ENCODE measurements around the gene ZFAND3. TPM values are rescaled to one million over a fixed set of nuclear protein-coding genes. Genes with fewer than 3 reads are reported as not detected.

Gene ZFAND3
- polyA plus RNA-seq, 1 donor from 2014 or later = 19.7 TPM

DNA sequence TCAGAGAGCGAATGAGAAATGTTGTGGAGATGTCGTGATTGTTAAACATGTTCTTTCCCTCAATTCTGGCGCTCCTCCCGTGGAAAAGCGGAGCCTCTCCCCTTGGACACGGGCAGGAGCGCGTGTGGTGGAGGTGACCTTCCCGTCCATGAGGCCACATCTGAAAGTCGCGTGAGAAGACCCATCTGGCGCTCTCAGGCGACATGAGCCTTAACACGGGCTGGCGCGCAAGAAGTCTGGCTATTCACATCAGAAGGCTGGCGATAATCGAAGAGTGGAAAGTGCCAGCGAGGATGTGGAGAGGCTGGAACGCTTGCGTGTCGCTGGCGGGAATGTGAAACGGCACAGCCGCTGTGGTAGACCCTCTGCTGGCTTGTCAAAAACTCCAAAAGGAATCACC, 341.3 kb downstream of the ZFAND3 start:
- Histone ChIP-seq H3K9me3 (ENCODE audit: low read length) (no peaks in the 10 kb centered on the region), H3K9me2 (ENCODE audit: insufficient read depth, low read length) (no peaks in the 10 kb centered on the region), H3F3A (ENCODE audit: insufficient read depth, low read length, poor library complexity, severe bottlenecking) (no peaks in the 10 kb centered on the region), H3K4me2 (ENCODE audit: low read length) (no peak overlapping the region), H3K36me3 (ENCODE audit: insufficient read depth, low read length) (no peaks in the 10 kb centered on the region), H3K79me2 (replicated peaks; ENCODE audit: insufficient read depth, low read length) (no peaks in the 10 kb centered on the region), H3K4me3 (ENCODE audit: low read length) (no peak overlapping the region), H2AFZ (ENCODE audit: low read depth, low read length) (no peak overlapping the region), H4K20me1 (ENCODE audit: insufficient read depth) (no peaks in the 10 kb centered on the region), H3K27ac (ENCODE audit: low read length) (no peak overlapping the region), H3K9ac (ENCODE audit: low read length) (no peak overlapping the region), H3K27me3 (ENCODE audit: insufficient read depth, low read depth, low read length) (no peaks in the 10 kb centered on the region)
- TF ChIP-seq, protein P1, sequence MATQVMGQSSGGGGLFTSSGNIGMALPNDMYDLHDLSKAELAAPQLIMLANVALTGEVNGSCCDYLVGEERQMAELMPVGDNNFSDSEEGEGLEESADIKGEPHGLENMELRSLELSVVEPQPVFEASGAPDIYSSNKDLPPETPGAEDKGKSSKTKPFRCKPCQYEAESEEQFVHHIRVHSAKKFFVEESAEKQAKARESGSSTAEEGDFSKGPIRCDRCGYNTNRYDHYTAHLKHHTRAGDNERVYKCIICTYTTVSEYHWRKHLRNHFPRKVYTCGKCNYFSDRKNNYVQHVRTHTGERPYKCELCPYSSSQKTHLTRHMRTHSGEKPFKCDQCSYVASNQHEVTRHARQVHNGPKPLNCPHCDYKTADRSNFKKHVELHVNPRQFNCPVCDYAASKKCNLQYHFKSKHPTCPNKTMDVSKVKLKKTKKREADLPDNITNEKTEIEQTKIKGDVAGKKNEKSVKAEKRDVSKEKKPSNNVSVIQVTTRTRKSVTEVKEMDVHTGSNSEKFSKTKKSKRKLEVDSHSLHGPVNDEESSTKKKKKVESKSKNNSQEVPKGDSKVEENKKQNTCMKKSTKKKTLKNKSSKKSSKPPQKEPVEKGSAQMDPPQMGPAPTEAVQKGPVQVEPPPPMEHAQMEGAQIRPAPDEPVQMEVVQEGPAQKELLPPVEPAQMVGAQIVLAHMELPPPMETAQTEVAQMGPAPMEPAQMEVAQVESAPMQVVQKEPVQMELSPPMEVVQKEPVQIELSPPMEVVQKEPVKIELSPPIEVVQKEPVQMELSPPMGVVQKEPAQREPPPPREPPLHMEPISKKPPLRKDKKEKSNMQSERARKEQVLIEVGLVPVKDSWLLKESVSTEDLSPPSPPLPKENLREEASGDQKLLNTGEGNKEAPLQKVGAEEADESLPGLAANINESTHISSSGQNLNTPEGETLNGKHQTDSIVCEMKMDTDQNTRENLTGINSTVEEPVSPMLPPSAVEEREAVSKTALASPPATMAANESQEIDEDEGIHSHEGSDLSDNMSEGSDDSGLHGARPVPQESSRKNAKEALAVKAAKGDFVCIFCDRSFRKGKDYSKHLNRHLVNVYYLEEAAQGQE (IDR thresholded peaks at IDR 0.05; ENCODE audit: borderline replicate concordance) = no peak
- TF ChIP-seq SMC3 (conservative IDR thresholded peaks at IDR 0.05; ENCODE audit: poor library complexity) = no peak
- no peak for TF ChIP-seq EP300 (conservative IDR thresholded peaks at IDR 0.05; ENCODE audit: poor library complexity, severe bottlenecking)
- TF ChIP-seq TAF1 (IDR thresholded peaks at IDR 0.05; ENCODE audit: low read depth) = no peak

DNA sequence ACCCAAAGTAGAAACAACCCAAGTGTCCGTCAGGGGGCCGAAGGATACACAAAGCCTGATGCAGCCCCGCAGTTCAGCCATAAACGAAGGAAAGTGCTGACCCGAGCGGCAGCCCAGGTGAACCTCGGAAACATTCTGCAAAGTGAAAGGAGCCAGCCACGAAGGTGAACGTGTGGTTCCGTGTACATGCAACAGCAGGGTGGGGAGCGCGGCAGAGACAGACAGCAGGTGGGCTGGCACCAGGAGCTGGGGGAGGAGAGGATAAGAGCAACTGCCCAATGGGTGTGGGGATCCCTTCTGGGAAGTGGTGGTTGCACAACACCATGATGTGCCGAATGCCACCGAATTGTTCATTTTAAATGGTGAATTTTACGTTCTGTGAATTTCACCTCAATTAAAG, 341.8 kb downstream of the ZFAND3 start:
- Histone ChIP-seq H3K27ac (ENCODE audit: low read length) (no peak overlapping the region), H3K4me2 (ENCODE audit: low read length) (no peak overlapping the region), H3F3A (ENCODE audit: insufficient read depth, low read length, poor library complexity, severe bottlenecking) (no peaks in the 10 kb centered on the region), H3K9me2 (ENCODE audit: insufficient read depth, low read length) (no peaks in the 10 kb centered on the region), H4K20me1 (ENCODE audit: insufficient read depth) (no peaks in the 10 kb centered on the region), H3K27me3 (ENCODE audit: insufficient read depth, low read depth, low read length) (no peaks in the 10 kb centered on the region), H3K9me3 (ENCODE audit: low read length) (no peaks in the 10 kb centered on the region), H2AFZ (ENCODE audit: low read depth, low read length) (no peak overlapping the region), H3K79me2 (replicated peaks; ENCODE audit: insufficient read depth, low read length) (no peaks in the 10 kb centered on the region), H3K9ac (ENCODE audit: low read length) (no peak overlapping the region), H3K4me3 (ENCODE audit: low read length) (no peak overlapping the region), H3K36me3 (ENCODE audit: insufficient read depth, low read length) (no peaks in the 10 kb centered on the region)
- no peak for TF ChIP-seq EZH2 (IDR thresholded peaks at IDR 0.05; ENCODE audit: borderline replicate concordance, insufficient read depth, low read length, poor library complexity, severe bottlenecking)
- no peak for TF ChIP-seq POLR2AphosphoS5 (IDR thresholded peaks at IDR 0.05)
- TF ChIP-seq TAF1 (IDR thresholded peaks at IDR 0.05; ENCODE audit: low read depth) = no peak
- TF ChIP-seq, protein P1 (IDR thresholded peaks at IDR 0.05; ENCODE audit: borderline replicate concordance) = no peak
- TF ChIP-seq SMC3 (conservative IDR thresholded peaks at IDR 0.05; ENCODE audit: poor library complexity) = no peak
- TF ChIP-seq MXI1 (conservative IDR thresholded peaks at IDR 0.05; ENCODE audit: poor library complexity, severe bottlenecking) = no peak
- TF ChIP-seq, protein P2, sequence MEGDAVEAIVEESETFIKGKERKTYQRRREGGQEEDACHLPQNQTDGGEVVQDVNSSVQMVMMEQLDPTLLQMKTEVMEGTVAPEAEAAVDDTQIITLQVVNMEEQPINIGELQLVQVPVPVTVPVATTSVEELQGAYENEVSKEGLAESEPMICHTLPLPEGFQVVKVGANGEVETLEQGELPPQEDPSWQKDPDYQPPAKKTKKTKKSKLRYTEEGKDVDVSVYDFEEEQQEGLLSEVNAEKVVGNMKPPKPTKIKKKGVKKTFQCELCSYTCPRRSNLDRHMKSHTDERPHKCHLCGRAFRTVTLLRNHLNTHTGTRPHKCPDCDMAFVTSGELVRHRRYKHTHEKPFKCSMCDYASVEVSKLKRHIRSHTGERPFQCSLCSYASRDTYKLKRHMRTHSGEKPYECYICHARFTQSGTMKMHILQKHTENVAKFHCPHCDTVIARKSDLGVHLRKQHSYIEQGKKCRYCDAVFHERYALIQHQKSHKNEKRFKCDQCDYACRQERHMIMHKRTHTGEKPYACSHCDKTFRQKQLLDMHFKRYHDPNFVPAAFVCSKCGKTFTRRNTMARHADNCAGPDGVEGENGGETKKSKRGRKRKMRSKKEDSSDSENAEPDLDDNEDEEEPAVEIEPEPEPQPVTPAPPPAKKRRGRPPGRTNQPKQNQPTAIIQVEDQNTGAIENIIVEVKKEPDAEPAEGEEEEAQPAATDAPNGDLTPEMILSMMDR (IDR thresholded peaks at IDR 0.05; ENCODE audit: poor library complexity, severe bottlenecking) = no peak
- TF ChIP-seq RAD21 (conservative IDR thresholded peaks at IDR 0.05) = no peak
- TF ChIP-seq EP300 (conservative IDR thresholded peaks at IDR 0.05; ENCODE audit: poor library complexity, severe bottlenecking) = no peak

All from neural cell (in vitro differentiated cells).